Measurements from ENCODE around the gene TSR3. TPM values are rescaled to one million over a fixed set of nuclear protein-coding genes. Genes with fewer than 3 reads are reported as not detected.
A peak's percentile ranks its signal among the peaks of the same experiment; 100 is the strongest.

TSR3 gene
- total and polyA plus RNA-seq, 3 donors from 2014 or later, result 40.9 to 89.5 (median 79.4) TPM

GRCh38 chr16:1374418-1375297, 23.0 kb upstream of the TSR3 start:
- Histone ChIP-seq H3K9me3 (no peaks in the 10 kb centered on the region), H3K27me3 (no peaks in the 10 kb centered on the region), H3K36me3 (ENCODE audit: low read depth, missing control alignments) (no peaks in the 10 kb centered on the region), H3K27ac (no peak overlapping the region), H3K4me3 (no peak overlapping the region), H3K4me1 (peaks cover 16% of the 10 kb centered on the region)
- TF ChIP-seq, protein P1, sequence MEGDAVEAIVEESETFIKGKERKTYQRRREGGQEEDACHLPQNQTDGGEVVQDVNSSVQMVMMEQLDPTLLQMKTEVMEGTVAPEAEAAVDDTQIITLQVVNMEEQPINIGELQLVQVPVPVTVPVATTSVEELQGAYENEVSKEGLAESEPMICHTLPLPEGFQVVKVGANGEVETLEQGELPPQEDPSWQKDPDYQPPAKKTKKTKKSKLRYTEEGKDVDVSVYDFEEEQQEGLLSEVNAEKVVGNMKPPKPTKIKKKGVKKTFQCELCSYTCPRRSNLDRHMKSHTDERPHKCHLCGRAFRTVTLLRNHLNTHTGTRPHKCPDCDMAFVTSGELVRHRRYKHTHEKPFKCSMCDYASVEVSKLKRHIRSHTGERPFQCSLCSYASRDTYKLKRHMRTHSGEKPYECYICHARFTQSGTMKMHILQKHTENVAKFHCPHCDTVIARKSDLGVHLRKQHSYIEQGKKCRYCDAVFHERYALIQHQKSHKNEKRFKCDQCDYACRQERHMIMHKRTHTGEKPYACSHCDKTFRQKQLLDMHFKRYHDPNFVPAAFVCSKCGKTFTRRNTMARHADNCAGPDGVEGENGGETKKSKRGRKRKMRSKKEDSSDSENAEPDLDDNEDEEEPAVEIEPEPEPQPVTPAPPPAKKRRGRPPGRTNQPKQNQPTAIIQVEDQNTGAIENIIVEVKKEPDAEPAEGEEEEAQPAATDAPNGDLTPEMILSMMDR (IDR thresholded peaks at IDR 0.05), result no peak
- TF ChIP-seq POLR2A (IDR thresholded peaks at IDR 0.05), result no peak
- intact Hi-C loops (cut with DNase I; ENCODE audit: low total_unique reads), result no loop called here
- no peak for DNase-seq
- WGBS, 2 donors, result 94 to 97% methylated on average over 13 to 42 of the region's 46 CpGs

DNA sequence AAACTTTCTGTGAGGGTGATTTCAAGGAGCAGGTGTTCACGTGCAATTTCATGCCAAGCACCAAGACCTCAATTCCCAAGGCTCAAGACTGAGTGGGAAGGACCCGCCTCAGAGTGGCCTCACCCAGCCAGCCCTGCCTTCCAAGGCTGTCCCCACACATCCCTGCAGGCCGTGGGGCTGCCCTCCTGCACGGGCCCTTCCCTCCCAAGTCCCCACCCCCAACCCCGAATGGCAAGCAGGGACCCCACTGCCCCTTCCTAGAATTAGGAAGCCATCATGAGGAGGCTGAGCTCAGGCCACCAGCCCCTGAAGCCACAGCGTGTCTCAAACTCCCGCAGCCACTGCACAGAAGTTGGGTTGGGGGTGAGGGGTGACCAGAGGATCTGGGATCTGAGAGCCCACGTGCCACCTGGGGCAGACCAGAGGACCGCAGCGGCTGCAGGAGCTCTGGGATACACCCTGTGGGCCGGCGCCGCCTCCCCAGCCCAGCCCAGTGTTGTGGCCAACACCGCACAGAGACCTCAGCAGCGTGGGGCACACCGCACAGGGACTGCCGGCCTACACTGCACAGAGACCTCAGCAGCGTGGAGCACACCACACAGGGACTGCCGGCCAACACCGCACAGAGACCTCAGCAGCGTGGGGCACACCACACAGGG, 20.7 kb upstream of the TSR3 start:
- WGBS, 2 donors, result 75 to 87% methylated on average over 5 to 17 of the region's 21 CpGs
- intact Hi-C loops (cut with DNase I; ENCODE audit: low total_unique reads), result no loop called here
- H3K27ac ChIP-seq, result no peak overlapping the region
- no peak for DNase-seq
- no peaks in the 10 kb centered on the region for H3K4me1 ChIP-seq
- H3K27me3 ChIP-seq, result no peaks in the 10 kb centered on the region
- no peak overlapping the region for H3K4me3 ChIP-seq
- H3K9me3 ChIP-seq, result no peaks in the 10 kb centered on the region
- H3K36me3 ChIP-seq (ENCODE audit: low read depth, missing control alignments), result no peaks in the 10 kb centered on the region
- TF ChIP-seq, protein P1 (IDR thresholded peaks at IDR 0.05), result no peak
- no peak for TF ChIP-seq POLR2A (IDR thresholded peaks at IDR 0.05)

- intact Hi-C loops (cut with DNase I; ENCODE audit: low total_unique reads), result no loop called here
- Histone ChIP-seq H3K4me3 (no peak overlapping the region), H3K27ac (no peak overlapping the region), H3K27me3 (no peaks in the 10 kb centered on the region), H3K9me3 (no peaks in the 10 kb centered on the region), H3K36me3 (ENCODE audit: low read depth, missing control alignments) (no peaks in the 10 kb centered on the region), H3K4me1 (no peaks in the 10 kb centered on the region)
- TF ChIP-seq POLR2A (IDR thresholded peaks at IDR 0.05), result no peak
- TF ChIP-seq, protein P1 (IDR thresholded peaks at IDR 0.05), result no peak
- 78 to 80% methylated on average over 22 to 33 of the region's 33 CpGs for WGBS, 2 donors
- DNase-seq, result peak; percentile 54
Measured at GRCh38 chr16:1371054-1371978, 19.6 kb upstream of the TSR3 start.

GRCh38 chr16:1367486-1368174, 16.0 kb upstream of the TSR3 start:
- no peak for TF ChIP-seq POLR2A (IDR thresholded peaks at IDR 0.05)
- TF ChIP-seq, protein P1 (IDR thresholded peaks at IDR 0.05), result no peak
- DNase-seq, result no peak
- intact Hi-C loops (cut with DNase I; ENCODE audit: low total_unique reads), result no loop called here
- H3K27me3 ChIP-seq, result no peaks in the 10 kb centered on the region
- no peak overlapping the region for H3K4me3 ChIP-seq
- 85 to 86% methylated on average over 19 to 25 of the region's 27 CpGs for WGBS, 2 donors
- no peaks in the 10 kb centered on the region for H3K36me3 ChIP-seq (ENCODE audit: low read depth, missing control alignments)
- H3K4me1 ChIP-seq, result no peaks in the 10 kb centered on the region
- H3K9me3 ChIP-seq, result no peaks in the 10 kb centered on the region
- H3K27ac ChIP-seq, result no peak overlapping the region

All from testis (tissue), 3 donors.